GM12892 (cell line): Measurements from ENCODE around the gene IL6R.

Experiments used
- POLR2A ChIP-seq: IDR thresholded peaks from 2 replicates; pipeline ENCODE4 v1.6.1; 2011; ENCODE audit warnings: low read depth, low read length, control low read depth
- POLR2AphosphoS5 ChIP-seq: IDR thresholded peaks from 2 replicates; pipeline ENCODE4 v1.6.1; 2011; ENCODE audit warnings: low read depth, low read length, control low read depth

- TF ChIP-seq POLR2AphosphoS5 (no peak), POLR2A (no peak)
These were observed 97.6 kb downstream of the IL6R start for GRCh38 chr1:154502744-154503115.
